Thoracic aorta (tissue), 2 donors: ENCODE measurements around the gene XXYLT1. TPM values are rescaled to one million over a fixed set of nuclear protein-coding genes. Genes with fewer than 3 reads are reported as not detected.

Experiments
- ATAC-seq: fragments of 150-250 bp; one replicate; pipeline ENCODE4 v1.8.0; 2017; ENCODE audit warnings: low read depth; ENCODE audit not compliant: insufficient number of reproducible peaks, low FRiP score
- DNase-seq: peaks from one replicate; pipeline ENCODE4 v3.0.0-alpha.2; 2020; ENCODE audit warnings: low spot score
- H3K27ac ChIP-seq, 2 donors: fragments of 200-600 bp; sonication (generic); 1 replicate in 1 of 2; 2 replicates in 1 of 2; pipeline ENCODE4 v1.5.1; 2016; ENCODE audit warnings: mild to moderate bottlenecking in 2 of 2, moderate library complexity in 2 of 2
- H3K27me3 ChIP-seq: fragments of 200-600 bp; sonication (generic); replicated peaks from 2 replicates; pipeline ENCODE4 v1.6.0; 2016; ENCODE audit warnings: mild to moderate bottlenecking; ENCODE audit not compliant: insufficient read depth
- H3K36me3 ChIP-seq: fragments of 200-600 bp; sonication (generic); one replicate; pipeline ENCODE4 v1.5.1; 2016
- H3K4me1 ChIP-seq, 2 donors: fragments of 200-600 bp; sonication (generic); 1 replicate in 1 of 2; 2 replicates in 1 of 2; pipeline versions ENCODE4 v1.5.1 to v1.6.0; 2016; ENCODE audit warnings: low read depth in 2 of 2, mild to moderate bottlenecking in 1 of 2; ENCODE audit not compliant: control insufficient read depth in 1 of 2
- H3K4me3 ChIP-seq: fragments of 200-600 bp; sonication (generic); 2 replicates; pipeline ENCODE4 v1.5.1; 2016; ENCODE audit warnings: mild to moderate bottlenecking
- H3K9me3 ChIP-seq: fragments of 200-600 bp; sonication (generic); 2 replicates; pipeline ENCODE4 v1.5.1; 2016
- CTCF ChIP-seq: fragments of 200-600 bp; sonication (generic); IDR thresholded peaks from one replicate; pipeline ENCODE4 v1.5.1; 2019; ENCODE audit warnings: antibody characterized with exemption
- total RNA-seq, 2 donors: library from RNA; depleted of rRNA; stranded (reverse); fragments of >200 nt; gene quantifications; one replicate each; pipeline versions ENCODE4 v1.1.0 to v1.2.3, GENCODE V29; 2016

The XXYLT1 gene
- total RNA-seq, 2 donors from 2014 or later = 17.7 to 21.2 TPM

GRCh38 chr3:195186041-195186709 lies 84.8 kb downstream of the XXYLT1 start:
- H3K36me3 ChIP-seq = no peaks in the 10 kb centered on the region
- no peak overlapping the region for H3K27ac ChIP-seq
- H3K9me3 ChIP-seq = peaks cover 3% of the 10 kb centered on the region
- no peak overlapping the region for H3K4me3 ChIP-seq
- DNase-seq (no peak), ATAC-seq (no peak)
- TF ChIP-seq CTCF = no peak
- no peaks in the 10 kb centered on the region for H3K27me3 ChIP-seq
- H3K4me1 ChIP-seq = peaks cover 2 to 15% of the 10 kb centered on the region in 2 donors

- Histone ChIP-seq H3K9me3 (no peaks in the 10 kb centered on the region), H3K27ac (no peak overlapping the region), H3K4me3 (no peak overlapping the region), H3K27me3 (no peaks in the 10 kb centered on the region), H3K36me3 (no peaks in the 10 kb centered on the region), H3K4me1 (peaks cover 2 to 15% of the 10 kb centered on the region in 2 donors)
- no peak for TF ChIP-seq CTCF
- DNase-seq (no peak), ATAC-seq (no peak)
These were observed 85.4 kb downstream of the XXYLT1 start for GRCh38 chr3:195185583-195185982.

- no peaks in the 10 kb centered on the region for H3K36me3 ChIP-seq
- no peaks in the 10 kb centered on the region for H3K27me3 ChIP-seq
- ATAC-seq (no peak), DNase-seq (no peak)
- H3K9me3 ChIP-seq = no peaks in the 10 kb centered on the region
- TF ChIP-seq CTCF = no peak
- peaks cover 2 to 15% of the 10 kb centered on the region in 2 donors for H3K4me1 ChIP-seq
- no peak overlapping the region for H3K27ac ChIP-seq
- no peak overlapping the region for H3K4me3 ChIP-seq
These were observed 86.1 kb downstream of the XXYLT1 start for GRCh38 chr3:195184716-195185421.

- Histone ChIP-seq H3K36me3 (no peaks in the 10 kb centered on the region), H3K27ac (no peak overlapping the region), H3K27me3 (no peaks in the 10 kb centered on the region), H3K9me3 (no peaks in the 10 kb centered on the region), H3K4me1 (peaks cover 2 to 15% of the 10 kb centered on the region in 2 donors), H3K4me3 (no peak overlapping the region)
- ATAC-seq (no peak), DNase-seq (no peak)
- no peak for TF ChIP-seq CTCF
These were observed 87.7 kb downstream of the XXYLT1 start for GRCh38 chr3:195183071-195183776.

DNA sequence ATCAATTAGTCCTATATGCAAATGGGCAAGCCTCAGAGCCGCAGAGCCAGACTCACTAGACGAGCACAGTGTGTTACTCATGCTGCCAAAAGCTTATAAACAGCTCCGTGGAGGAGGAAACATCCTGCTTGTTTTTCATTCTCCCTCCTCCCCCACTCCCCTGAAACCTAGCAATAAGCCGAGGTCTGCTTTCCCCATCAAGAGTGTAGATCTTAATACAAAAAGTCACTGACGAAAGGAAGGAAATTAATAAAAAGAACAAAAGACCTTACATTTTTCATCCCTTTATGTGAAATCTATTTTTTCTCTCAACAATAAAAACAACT lies 88.5 kb downstream of the XXYLT1 start:
- TF ChIP-seq CTCF = no peak
- ATAC-seq (no peak), DNase-seq (no peak)
- H3K27me3 ChIP-seq = no peaks in the 10 kb centered on the region
- H3K36me3 ChIP-seq = no peaks in the 10 kb centered on the region
- H3K4me3 ChIP-seq = no peak overlapping the region
- no peak overlapping the region for H3K27ac ChIP-seq
- H3K9me3 ChIP-seq = no peaks in the 10 kb centered on the region
- H3K4me1 ChIP-seq = peaks cover 2 to 15% of the 10 kb centered on the region in 2 donors
